HS-5 (cell line): Measurements from ENCODE around the gene ZNF341.
A peak's percentile ranks its signal among the peaks of the same experiment; 100 is the strongest.
"Not testable (repeated sequence)": the region's sequence is repeated elsewhere in the genome, so short reads cannot be mapped to it uniquely, and the experiment has no call there.

ENCODE experiments used
- DNase-seq: peaks from one replicate; pipeline ENCODE4 v3.0.0-alpha.2; 2012; ENCODE audit warnings: low read depth

Gene ZNF341

GRCh38 chr20:33730946-33731692, 677 bp upstream of the ZNF341 start:
- no peak for DNase-seq

GRCh38 chr20:33732166-33732970, 572 bp downstream of the ZNF341 start:
- DNase-seq = no peak

- peak; percentile 64 for DNase-seq
Observed at GRCh38 chr20:33733654-33734576, 2.1 kb downstream of the ZNF341 start.

GRCh38 chr20:33736962-33737361, 5.2 kb downstream of the ZNF341 start:
- no peak for DNase-seq

- no peak for DNase-seq
Observed at GRCh38 chr20:33739493-33739892, 7.7 kb downstream of the ZNF341 start.

- no peak for DNase-seq
Observed at GRCh38 chr20:33740189-33740588, 8.4 kb downstream of the ZNF341 start.

- no peak for DNase-seq
Observed at GRCh38 chr20:33744181-33744580, 12.4 kb downstream of the ZNF341 start.

GRCh38 chr20:33744773-33745385, 13.1 kb downstream of the ZNF341 start:
- no peak for DNase-seq

GRCh38 chr20:33746325-33746998, 14.7 kb downstream of the ZNF341 start:
- DNase-seq = no peak

- DNase-seq = no peak
Observed at GRCh38 chr20:33751775-33752174, 20.0 kb downstream of the ZNF341 start.

- DNase-seq = no peak
Observed at GRCh38 chr20:33753143-33753542, 21.3 kb downstream of the ZNF341 start.

- DNase-seq = no peak
Observed at GRCh38 chr20:33753763-33754162, 22.0 kb downstream of the ZNF341 start.

GRCh38 chr20:33755936-33756490, 24.2 kb downstream of the ZNF341 start:
- DNase-seq = not testable (repeated sequence)

GRCh38 chr20:33757046-33757445, 25.2 kb downstream of the ZNF341 start:
- no peak for DNase-seq

- no peak for DNase-seq
Observed at GRCh38 chr20:33757458-33757857, 25.7 kb downstream of the ZNF341 start.

GRCh38 chr20:33761698-33762250, 30.0 kb downstream of the ZNF341 start:
- no peak for DNase-seq

- no peak for DNase-seq
Observed at GRCh38 chr20:33765099-33765498, 33.3 kb downstream of the ZNF341 start.

GRCh38 chr20:33765592-33765991, 33.8 kb downstream of the ZNF341 start:
- no peak for DNase-seq

GRCh38 chr20:33766686-33767085, 34.9 kb downstream of the ZNF341 start:
- DNase-seq = no peak

GRCh38 chr20:33767777-33768138, 36.0 kb downstream of the ZNF341 start:
- DNase-seq = no peak

GRCh38 chr20:33769043-33769442, 37.2 kb downstream of the ZNF341 start:
- DNase-seq = no peak
